Measurements from ENCODE around the gene ANKRD16.
"Not testable (repeated sequence)": the region's sequence is repeated elsewhere in the genome, so short reads cannot be mapped to it uniquely, and the experiment has no call there.

Gene ANKRD16

GRCh38 chr10:5910323-5911100 lies 20.8 kb upstream of the ANKRD16 start:
- Histone ChIP-seq H3K4me3 (ENCODE audit: low read depth in 1 of 2, low read length in 2 of 2) (no peak overlapping the region), H3K4me2 (ENCODE audit: insufficient read depth, low read length) (no peak overlapping the region), H3K27ac (ENCODE audit: low read length) (no peak overlapping the region), H3K9me3 (ENCODE audit: insufficient read depth, low read length, severe bottlenecking) (no peaks in the 10 kb centered on the region), H3K4me1 (ENCODE audit: insufficient read depth, low read length) (no peaks in the 10 kb centered on the region), H4K20me1 (ENCODE audit: insufficient read depth, low read length) (peaks cover 9% of the 10 kb centered on the region; the same call in 1 of the 2 replicates), H3K9ac (ENCODE audit: low read depth, low read length) (no peak overlapping the region), H3K27me3 (ENCODE audit: insufficient read depth, low read length, poor library complexity) (no peaks in the 10 kb centered on the region), H3K36me3 (ENCODE audit: insufficient read depth, low read length) (peaks cover 80% of the 10 kb centered on the region), H2AFZ (ENCODE audit: low read depth, low read length) (no peak overlapping the region), H3K79me2 (ENCODE audit: insufficient read depth, low read length) (peaks cover 3% of the 10 kb centered on the region; the same call in 1 of the 2 replicates)
- DNase-seq = no peak
- ATAC-seq (ENCODE audit: insufficient read depth, low read depth) = no peak
- no peak for TF ChIP-seq EZH2 (IDR thresholded peaks at IDR 0.05; ENCODE audit: borderline replicate concordance, low read depth, low read length, severe bottlenecking)
- no peak for TF ChIP-seq CTCF (IDR thresholded peaks at IDR 0.05; ENCODE audit: borderline replicate concordance, extremely low read depth, low read length, poor library complexity, severe bottlenecking)

GRCh38 chr10:5908676-5909075 lies 19.0 kb upstream of the ANKRD16 start:
- DNase-seq; H3K4me2 ChIP-seq (ENCODE audit: insufficient read depth, low read length); ATAC-seq (ENCODE audit: insufficient read depth, low read depth); H3K4me1 ChIP-seq (ENCODE audit: insufficient read depth, low read length); H3K4me3 ChIP-seq (ENCODE audit: low read depth in 1 of 2, low read length in 2 of 2); H3K27ac ChIP-seq (ENCODE audit: low read length); H3K27me3 ChIP-seq (ENCODE audit: insufficient read depth, low read length, poor library complexity); H2AFZ ChIP-seq (ENCODE audit: low read depth, low read length); H4K20me1 ChIP-seq (ENCODE audit: insufficient read depth, low read length); H3K9ac ChIP-seq (ENCODE audit: low read depth, low read length); H3K9me3 ChIP-seq (ENCODE audit: insufficient read depth, low read length, severe bottlenecking): not testable (repeated sequence)
- Histone ChIP-seq H3K36me3 (ENCODE audit: insufficient read depth, low read length) (peaks cover 62% of the 10 kb centered on the region), H3K79me2 (ENCODE audit: insufficient read depth, low read length) (peaks cover 13% of the 10 kb centered on the region)

GRCh38 chr10:5906651-5907050 lies 17.0 kb upstream of the ANKRD16 start:
- no peak for TF ChIP-seq CTCF (IDR thresholded peaks at IDR 0.05; ENCODE audit: borderline replicate concordance, extremely low read depth, low read length, poor library complexity, severe bottlenecking)
- no peak overlapping the region for H3K4me2 ChIP-seq (ENCODE audit: insufficient read depth, low read length)
- no peak overlapping the region for H3K4me3 ChIP-seq (ENCODE audit: low read depth in 1 of 2, low read length in 2 of 2)
- DNase-seq = no peak
- H3K9me3 ChIP-seq (ENCODE audit: insufficient read depth, low read length, severe bottlenecking) = no peaks in the 10 kb centered on the region
- H3K27me3 ChIP-seq (ENCODE audit: insufficient read depth, low read length, poor library complexity) = no peaks in the 10 kb centered on the region
- H3K36me3 ChIP-seq (ENCODE audit: insufficient read depth, low read length) = peaks cover 45% of the 10 kb centered on the region
- H3K79me2 ChIP-seq (ENCODE audit: insufficient read depth, low read length) = peaks cover 23% of the 10 kb centered on the region
- no peak for ATAC-seq (ENCODE audit: insufficient read depth, low read depth)
- no peak overlapping the region for H3K9ac ChIP-seq (ENCODE audit: low read depth, low read length)
- no peak overlapping the region for H3K27ac ChIP-seq (ENCODE audit: low read length)
- no peak overlapping the region for H2AFZ ChIP-seq (ENCODE audit: low read depth, low read length)
- H4K20me1 ChIP-seq (ENCODE audit: insufficient read depth, low read length) = 0 out of 2 replicates have a peak, but pooled peaks cover 9% of the 10 kb centered on the region
- H3K4me1 ChIP-seq (ENCODE audit: insufficient read depth, low read length) = no peaks in the 10 kb centered on the region

GRCh38 chr10:5905854-5906507 lies 16.3 kb upstream of the ANKRD16 start:
- TF ChIP-seq CTCF (IDR thresholded peaks at IDR 0.05; ENCODE audit: borderline replicate concordance, extremely low read depth, low read length, poor library complexity, severe bottlenecking) (no peak), EZH2 (IDR thresholded peaks at IDR 0.05; ENCODE audit: borderline replicate concordance, low read depth, low read length, severe bottlenecking) (no peak)
- DNase-seq = no peak
- Histone ChIP-seq H3K4me2 (ENCODE audit: insufficient read depth, low read length) (no peak overlapping the region), H2AFZ (ENCODE audit: low read depth, low read length) (no peak overlapping the region), H3K4me3 (ENCODE audit: low read depth in 1 of 2, low read length in 2 of 2) (no peak overlapping the region), H4K20me1 (ENCODE audit: insufficient read depth, low read length) (0 out of 2 replicates have a peak, but pooled peaks cover 9% of the 10 kb centered on the region), H3K27me3 (ENCODE audit: insufficient read depth, low read length, poor library complexity) (no peaks in the 10 kb centered on the region), H3K9ac (ENCODE audit: low read depth, low read length) (no peak overlapping the region), H3K27ac (ENCODE audit: low read length) (no peak overlapping the region), H3K4me1 (ENCODE audit: insufficient read depth, low read length) (no peaks in the 10 kb centered on the region), H3K9me3 (ENCODE audit: insufficient read depth, low read length, severe bottlenecking) (no peaks in the 10 kb centered on the region), H3K36me3 (ENCODE audit: insufficient read depth, low read length) (peaks cover 38% of the 10 kb centered on the region), H3K79me2 (ENCODE audit: insufficient read depth, low read length) (peaks cover 27% of the 10 kb centered on the region)
- peak; percentile 31; the same call in 1 of the 3 replicates for ATAC-seq (ENCODE audit: insufficient read depth, low read depth)

Measured in DND-41 (cell line).